Stomach (tissue), 9 donors: ENCODE results near the gene EFCAB12. TPM values are rescaled to one million over a fixed set of nuclear protein-coding genes. Genes with fewer than 3 reads are reported as not detected.

Source experiments
- DNase-seq, 2 donors: peaks; one replicate each; pipeline versions ENCODE4 v3.0.0 to v3.0.0-alpha.2; 2013 to 2019
- H3K27ac ChIP-seq, 5 donors: fragments of 200-600 bp in 4 of 5; sonication (generic) in 4 of 5; one replicate each; pipeline ENCODE4 v1.5.1; 2013 to 2019; ENCODE audit warnings: mild to moderate bottlenecking in 1 of 5, moderate library complexity in 1 of 5
- H3K27me3 ChIP-seq, 3 donors: fragments of 200-600 bp; sonication (generic); one replicate each; pipeline ENCODE4 v1.5.1; 2017 to 2019; ENCODE audit warnings: mixed run types in 1 of 3
- H3K36me3 ChIP-seq, 4 donors: fragments of 200-600 bp; sonication (generic); 1 replicate in 3 of 4; 2 replicates in 1 of 4; pipeline ENCODE4 v1.5.1; 2016 to 2019
- H3K4me1 ChIP-seq, 4 donors: fragments of 200-600 bp; sonication (generic); one replicate each; pipeline ENCODE4 v1.5.1; 2016 to 2019
- H3K4me3 ChIP-seq, 4 donors: fragments of 200-600 bp; sonication (generic) in 3 of 4; one replicate each; pipeline ENCODE4 v1.5.1; 2016 to 2019; ENCODE audit warnings: mild to moderate bottlenecking in 1 of 4
- H3K9me3 ChIP-seq, 4 donors: fragments of 200-600 bp; sonication (generic); one replicate each; pipeline ENCODE4 v1.5.1; 2016 to 2019
- CTCF ChIP-seq, 7 experiments: fragments of 450-650 bp in 4 of 7; fragments of 200-600 bp in 3 of 7; sonication (generic) in 3 of 7; IDR thresholded peaks; one replicate each; pipeline ENCODE4 v1.5.1; 2016 to 2019; ENCODE audit warnings: antibody characterized with exemption in 7 of 7, control low read depth in 2 of 7, mild to moderate bottlenecking in 1 of 7
- EP300 ChIP-seq: sonication (generic); formaldehyde crosslinking; IDR thresholded peaks from one replicate; pipeline ENCODE4 v1.6.1; 2017; ENCODE audit warnings: antibody characterized with exemption
- POLR2A ChIP-seq, 4 donors: fragments of 450-650 bp; IDR thresholded peaks; one replicate each; pipeline ENCODE4 v1.6.1; 2016; ENCODE audit warnings: antibody characterized with exemption in 4 of 4, control low read depth in 2 of 4, mild to moderate bottlenecking in 1 of 4, moderate library complexity in 1 of 4
- POLR2AphosphoS5 ChIP-seq, 3 donors: sonication (generic); formaldehyde crosslinking; IDR thresholded peaks; one replicate each; pipeline ENCODE4 v1.6.1; 2016; ENCODE audit warnings: antibody characterized with exemption in 3 of 3
- WGBS, 5 donors: extraction: QIAGEN DNeasy Blood & Tissue Kit in 3 of 5; methylation state at CpG; one replicate each; pipeline versions ENCODE4 v1.1.5 to v1.1.7; 2013 to 2018; 5-methylcytosine and 5-hydroxymethylcytosine counted together
- intact Hi-C: fragments of 100-400 bp; cut with DNase I; formaldehyde crosslinking; loops from one replicate; pipeline ENCODE4 v1.15.1; 2023; ENCODE audit warnings: low total_unique reads
- polyA plus RNA-seq, 3 donors: library from polyadenylated mRNA; stranded (reverse); fragments of 200-250 nt; gene quantifications; one replicate each; pipeline ENCODE4 v1.2.3, GENCODE V29; 2013
- small RNA-seq, 4 donors: library from RNA; depleted of rRNA; stranded (forward); fragments of <200 nt; gene quantifications; one replicate each; pipeline ENCODE3, GENCODE V24; 2016
- total RNA-seq, 5 donors: library from RNA; depleted of rRNA; stranded (reverse); fragments of >200 nt; gene quantifications; one replicate each; pipeline versions ENCODE4 v1.1.0 to v1.2.3, GENCODE V29; 2014 to 2016
- donor health status: healthy with polysubstance abuse.
- donor health status: Bipolar disorder and iron deficiency.
- donor health status: healthy.

EFCAB12 gene
- total and polyA plus RNA-seq, 8 donors: 0.33 to 4.0 (median 1.8) TPM; not detected in 2

- Histone ChIP-seq H3K27ac (peak overlapping the region in 2 of 5 donors; percentile 14 to 22), H3K4me1 (no peaks in the 10 kb centered on the region), H3K27me3 (peaks cover 0 to 4% (median 0%) of the 10 kb centered on the region in 3 donors), H3K4me3 (no peak overlapping the region), H3K36me3 (no peaks in the 10 kb centered on the region), H3K9me3 (no peaks in the 10 kb centered on the region)
- no peak for DNase-seq
- TF ChIP-seq CTCF (IDR thresholded peaks at IDR 0.05) (no peak), EP300 (no peak), POLR2A (IDR thresholded peaks at IDR 0.05) (no peak), POLR2AphosphoS5 (IDR thresholded peaks at IDR 0.05) (no peak)
- intact Hi-C loops: no loop called here
- 49 to 78% (median 73%) methylated on average over 4 to 5 of the region's 5 CpGs for WGBS, 5 donors
These were observed 74.9 kb downstream of the EFCAB12 start for GRCh38 chr3:129353589-129353941.

GRCh38 chr3:129352650-129353588, 75.5 kb downstream of the EFCAB12 start:
- 65 to 77% (median 72%) methylated on average over 13 to 14 of the region's 14 CpGs for WGBS, 5 donors
- no peak overlapping the region for H3K4me3 ChIP-seq
- TF ChIP-seq POLR2AphosphoS5 (IDR thresholded peaks at IDR 0.05): no peak
- TF ChIP-seq CTCF (IDR thresholded peaks at IDR 0.05): no peak
- no peak for TF ChIP-seq POLR2A (IDR thresholded peaks at IDR 0.05)
- TF ChIP-seq EP300: no peak
- H3K27ac ChIP-seq: peak overlapping the region in 2 of 5 donors; percentile 14 to 22
- intact Hi-C loops: no loop called here
- H3K27me3 ChIP-seq: no peaks in the 10 kb centered on the region
- no peaks in the 10 kb centered on the region for H3K4me1 ChIP-seq
- H3K36me3 ChIP-seq: no peaks in the 10 kb centered on the region
- no peak for DNase-seq
- H3K9me3 ChIP-seq: no peaks in the 10 kb centered on the region

- TF ChIP-seq POLR2AphosphoS5 (IDR thresholded peaks at IDR 0.05) (no peak), CTCF (IDR thresholded peaks at IDR 0.05) (no peak), EP300 (no peak), POLR2A (IDR thresholded peaks at IDR 0.05) (no peak)
- no peak for DNase-seq
- no peak overlapping the region for H3K4me3 ChIP-seq
- no peak overlapping the region for H3K27ac ChIP-seq
- no peaks in the 10 kb centered on the region for H3K27me3 ChIP-seq
- intact Hi-C loops: no loop called here
- no peaks in the 10 kb centered on the region for H3K9me3 ChIP-seq
- H3K4me1 ChIP-seq: peaks cover 0 to 3% (median 0%) of the 10 kb centered on the region in 4 donors
- H3K36me3 ChIP-seq: no peaks in the 10 kb centered on the region
- WGBS, 5 donors: 65 to 85% (median 74%) methylated on average over 4 to 8 of the region's 8 CpGs
These were observed 76.4 kb downstream of the EFCAB12 start for GRCh38 chr3:129352045-129352444.

Small RNA genes lying within 50 kb of the gene (small RNA-seq; reads per million reads assigned to genes)
- gene SNORA7B: 9.9 to 47.6 (median 38.7) reads per million in 4 donors

Other genes with a start within 250 kb of the EFCAB12 start
- gene CNBP, start 244.7 kb downstream of the EFCAB12 start, total RNA-seq: 100 to 1,000 TPM; 185 to 399 (median 202) TPM
- gene CNBP, start 244.7 kb downstream of the EFCAB12 start, polyA plus RNA-seq: 100 to 1,000 TPM; 315 to 537 (median 323) TPM
- 100 to 1,000 TPM in 4 of 5 donors, 10 to 100 TPM in 1; 38.5 to 356 (median 114) TPM for gene COPG1, start 179.0 kb downstream of the EFCAB12 start, total RNA-seq
- 100 to 1,000 TPM in 1 of 3 donors, 10 to 100 TPM in 2; 79.8 to 113 (median 88.7) TPM for gene COPG1, start 179.0 kb downstream of the EFCAB12 start, polyA plus RNA-seq
- gene HMCES, start 149.8 kb downstream of the EFCAB12 start, total RNA-seq: 10 to 100 TPM; 19.1 to 80.5 (median 26.8) TPM
- gene HMCES, start 149.8 kb downstream of the EFCAB12 start, polyA plus RNA-seq: 10 to 100 TPM; 16.4 to 37.4 (median 22.5) TPM
- gene MBD4, start 11.3 kb upstream of the EFCAB12 start, total RNA-seq: 10 to 100 TPM in 4 of 5 donors, 1 to 10 TPM in 1; 5.8 to 74.1 (median 40.6) TPM
- gene MBD4, start 11.3 kb upstream of the EFCAB12 start, polyA plus RNA-seq: 10 to 100 TPM; 13.8 to 23.4 (median 20.1) TPM
- 100 to 1,000 TPM in 2 of 5 donors, 10 to 100 TPM in 2, 1 to 10 TPM in 1; 9.9 to 163 (median 61.5) TPM for gene IFT122, start 11.6 kb upstream of the EFCAB12 start, total RNA-seq
- gene IFT122, start 11.6 kb upstream of the EFCAB12 start, polyA plus RNA-seq: 10 to 100 TPM; 12.3 to 17.0 (median 13.9) TPM
- gene RHO, start 100.0 kb upstream of the EFCAB12 start, total RNA-seq: not detected
- not detected for gene RHO, start 100.0 kb upstream of the EFCAB12 start, polyA plus RNA-seq
- gene H1-8, start 114.5 kb upstream of the EFCAB12 start, total RNA-seq: not detected
- not detected for gene H1-8, start 114.5 kb upstream of the EFCAB12 start, polyA plus RNA-seq
- 100 to 1,000 TPM in 2 of 5 donors, 10 to 100 TPM in 3; 53.1 to 251 (median 65.2) TPM for gene PLXND1, start 178.0 kb upstream of the EFCAB12 start, total RNA-seq
- gene PLXND1, start 178.0 kb upstream of the EFCAB12 start, polyA plus RNA-seq: 10 to 100 TPM; 22.6 to 44.7 (median 32.0) TPM